Activated CD4-positive, alpha-beta memory T cell treated with anti-CD3 and anti-CD28 coated beads for 36 hours (primary cell): ENCODE data around the gene DPYD. TPM values are rescaled to one million over a fixed set of nuclear protein-coding genes. Genes with fewer than 3 reads are reported as not detected.

Source experiments
- CTCF ChIA-PET: fragments of 350-600 bp; sonication (Branson Sonifier 250); formaldehyde crosslinking; loops from one replicate; lab custom pipeline; 2021; ENCODE audit warnings: antibody characterized with exemption, inconsistent platforms; lab: Charles Lee
- POLR2A ChIA-PET: fragments of 350-600 bp; sonication (Branson Sonifier 250); formaldehyde crosslinking; loops from one replicate; lab custom pipeline; 2021; ENCODE audit warnings: antibody characterized with exemption; lab: Charles Lee
- DNase-seq: peaks from one replicate; pipeline ENCODE4 v3.0.0-alpha.2; 2020
- H3K27ac Mint-ChIP-seq: one replicate; pipeline ENCODE4 v1.8.0; 2021; ENCODE audit warnings: mixed read lengths
- H3K27me3 Mint-ChIP-seq: one replicate; pipeline ENCODE4 v1.8.0; 2021; ENCODE audit warnings: mixed read lengths
- H3K36me3 Mint-ChIP-seq: one replicate; pipeline ENCODE4 v1.8.0; 2021; ENCODE audit warnings: mixed read lengths
- H3K4me1 Mint-ChIP-seq: one replicate; pipeline ENCODE4 v1.8.0; 2021; ENCODE audit warnings: low read depth, mixed read lengths
- H3K4me3 Mint-ChIP-seq: one replicate; pipeline ENCODE4 v1.8.0; 2021; ENCODE audit warnings: mild to moderate bottlenecking, mixed read lengths
- H3K9me3 Mint-ChIP-seq: one replicate; pipeline ENCODE4 v1.8.0; 2021; ENCODE audit warnings: mixed read lengths
- intact Hi-C: fragments of 100-400 bp; cut with micrococcal nuclease; formaldehyde crosslinking; loops from one replicate; pipeline ENCODE4 v1.15.1; 2023
- total RNA-seq, 2 experiments: library from RNA; stranded (reverse); gene quantifications; one replicate each; pipeline ENCODE4 v1.2.3, GENCODE V29; 2021

The DPYD gene
- total RNA-seq, 2 experiments from 2014 or later = 11.8 to 12.2 TPM

DNA sequence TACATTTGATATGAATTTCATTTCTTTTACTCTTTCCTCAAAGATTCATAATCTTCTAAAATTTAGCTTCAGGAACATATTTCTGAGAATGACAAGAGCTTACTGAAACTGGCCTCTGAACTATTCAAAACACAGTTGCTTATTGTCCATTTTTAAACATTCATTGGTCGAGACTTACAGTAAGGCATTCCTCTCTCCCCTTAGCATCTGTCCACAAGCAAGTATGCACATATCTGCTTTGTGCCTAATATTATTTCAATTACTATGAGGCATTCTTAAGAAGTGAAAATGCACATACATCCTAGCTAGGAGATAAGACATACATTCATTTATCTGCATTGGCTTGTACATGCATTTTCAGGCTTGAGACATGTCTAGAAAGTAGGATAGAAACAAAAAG is 710.5 kb downstream of the DPYD start:
- Mint-ChIP-seq H3K27me3 (no peaks in the 10 kb centered on the region), H3K36me3 (no peaks in the 10 kb centered on the region), H3K4me1 (no peaks in the 10 kb centered on the region), H3K27ac (no peak overlapping the region), H3K9me3 (no peaks in the 10 kb centered on the region), H3K4me3 (no peak overlapping the region)
- intact Hi-C loops = no loop called here
- ChIA-PET POLR2A (no interaction called here), CTCF (no interaction called here)
- DNase-seq = no peak

DNA sequence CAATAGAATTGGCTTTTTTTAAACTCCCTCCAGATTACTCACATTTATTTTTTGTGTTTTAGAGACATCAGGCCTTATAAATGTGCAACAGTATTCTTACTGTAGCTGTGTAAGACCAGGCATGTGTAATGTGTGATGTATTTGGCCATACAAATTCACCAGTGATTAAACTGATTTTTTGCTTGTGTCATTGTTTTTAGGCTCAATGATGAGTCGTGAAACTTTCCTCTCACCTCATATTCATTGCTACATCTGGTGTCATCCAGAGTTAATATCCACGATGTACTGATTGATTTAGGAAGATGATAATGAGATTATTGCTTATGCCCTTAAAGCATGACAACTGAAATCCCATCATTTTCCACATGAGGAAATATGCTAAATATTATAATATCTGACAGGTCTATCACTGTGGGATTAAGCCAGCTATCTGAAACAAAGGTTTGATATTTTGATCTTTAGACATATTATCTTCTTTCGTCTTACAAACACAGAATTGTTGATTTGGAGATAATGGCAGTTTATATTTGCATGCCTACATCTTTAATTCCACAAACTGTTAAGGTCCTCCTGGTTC is 711.4 kb downstream of the DPYD start:
- H3K9me3 Mint-ChIP-seq = no peaks in the 10 kb centered on the region
- H3K27me3 Mint-ChIP-seq = no peaks in the 10 kb centered on the region
- no peaks in the 10 kb centered on the region for H3K36me3 Mint-ChIP-seq
- no peak overlapping the region for H3K27ac Mint-ChIP-seq
- ChIA-PET CTCF (no interaction called here), POLR2A (no interaction called here)
- no peak for DNase-seq
- intact Hi-C loops = no loop called here
- H3K4me1 Mint-ChIP-seq = no peaks in the 10 kb centered on the region
- H3K4me3 Mint-ChIP-seq = no peak overlapping the region

DNA sequence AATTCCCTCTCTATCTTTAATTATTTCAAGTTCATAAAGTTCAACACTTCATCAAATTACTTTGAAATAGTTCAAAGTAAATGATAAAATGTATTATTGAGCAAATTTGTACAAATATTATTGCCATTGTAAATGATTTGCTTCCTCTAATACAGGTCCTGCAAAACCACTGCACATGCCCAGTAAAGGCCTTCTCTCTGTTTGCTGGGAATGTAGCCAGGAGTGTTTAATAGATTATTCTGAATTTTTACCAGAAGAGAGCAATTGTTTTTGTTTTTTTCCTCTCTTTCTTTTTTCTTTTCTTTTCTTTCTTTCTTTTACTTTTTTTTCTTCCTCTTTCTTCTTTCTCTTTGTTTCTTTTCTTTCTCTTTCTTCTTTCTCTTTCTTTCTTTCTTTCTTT is 713.0 kb downstream of the DPYD start:
- H3K9me3 Mint-ChIP-seq = no peaks in the 10 kb centered on the region
- intact Hi-C loops = no loop called here

DNA sequence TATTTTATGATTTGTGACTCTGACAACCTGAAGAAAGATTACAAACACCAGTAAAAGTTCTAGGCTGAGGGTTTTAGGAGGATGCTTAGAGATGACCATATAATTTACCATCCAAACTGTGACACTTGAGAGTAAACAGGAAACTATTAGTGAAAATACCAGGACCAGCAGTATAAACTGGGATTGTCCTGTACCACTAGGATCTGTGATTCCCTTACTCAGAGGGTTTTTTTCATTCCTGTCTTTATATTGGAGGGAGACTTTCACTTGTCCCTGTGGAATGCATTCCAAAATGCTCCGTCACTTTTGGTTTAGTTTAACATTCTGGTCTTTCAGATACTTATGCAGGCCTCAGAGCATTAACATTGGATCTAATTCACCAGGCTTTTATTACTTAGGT is 716.4 kb downstream of the DPYD start:
- intact Hi-C loops = no loop called here
- H3K9me3 Mint-ChIP-seq = no peaks in the 10 kb centered on the region
- no peak overlapping the region for H3K27ac Mint-ChIP-seq
- H3K4me1 Mint-ChIP-seq = no peaks in the 10 kb centered on the region
- no peak for DNase-seq
- H3K36me3 Mint-ChIP-seq = no peaks in the 10 kb centered on the region
- no peak overlapping the region for H3K4me3 Mint-ChIP-seq
- ChIA-PET POLR2A (no interaction called here), CTCF (no interaction called here)
- H3K27me3 Mint-ChIP-seq = no peaks in the 10 kb centered on the region

More for the DNA sequence above, 713.0 kb downstream of the DPYD start:
- no peaks in the 10 kb centered on the region for H3K27me3 Mint-ChIP-seq
- no peaks in the 10 kb centered on the region for H3K36me3 Mint-ChIP-seq
- no peak overlapping the region for H3K4me3 Mint-ChIP-seq
- ChIA-PET CTCF (no interaction called here), POLR2A (no interaction called here)
- no peak overlapping the region for H3K27ac Mint-ChIP-seq
- no peak for DNase-seq
- H3K4me1 Mint-ChIP-seq = no peaks in the 10 kb centered on the region

DNA sequence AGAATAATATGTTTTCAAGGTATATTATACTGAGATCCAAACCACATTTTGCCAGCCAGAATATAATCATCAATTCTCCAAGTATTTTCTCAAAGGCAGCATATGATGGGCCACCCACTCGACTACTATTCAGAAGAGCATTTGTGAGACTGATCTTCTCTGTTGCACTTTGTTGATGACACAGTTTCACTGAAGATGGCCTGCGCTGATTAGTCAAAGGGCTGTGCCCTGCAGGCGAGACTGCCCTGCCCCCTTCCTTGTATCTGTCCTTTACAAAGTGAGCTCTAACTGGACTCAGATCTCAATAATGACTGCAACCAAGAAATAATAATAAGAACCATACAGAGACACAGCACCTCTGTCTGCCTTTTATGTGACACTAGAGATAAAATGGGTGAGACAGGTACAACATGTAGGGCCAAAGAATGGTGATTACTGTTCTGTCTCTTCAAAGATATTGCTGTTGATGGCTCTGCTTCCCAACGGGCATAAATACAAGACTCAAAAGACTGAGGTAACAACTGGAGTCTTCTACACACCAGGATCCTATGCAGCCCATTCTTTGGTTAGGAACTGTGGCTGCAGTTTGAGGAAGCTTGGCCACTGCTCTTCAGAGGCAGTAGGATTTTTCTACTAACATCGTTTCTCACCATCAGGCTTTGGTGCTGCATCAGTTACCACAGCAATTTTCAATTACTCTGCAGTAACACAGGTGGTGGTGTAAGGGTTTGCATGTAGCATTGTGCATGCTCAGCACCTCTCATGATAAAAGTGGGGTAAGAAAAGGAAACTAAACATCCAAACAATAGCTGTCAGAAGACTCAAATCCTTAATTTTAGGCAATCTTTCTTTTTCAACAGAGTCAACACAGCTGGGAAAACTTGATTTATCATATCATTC is 718.1 kb downstream of the DPYD start:
- DNase-seq = no peak
- intact Hi-C loops = no loop called here
- Mint-ChIP-seq H3K9me3 (no peaks in the 10 kb centered on the region), H3K4me3 (no peak overlapping the region), H3K4me1 (no peaks in the 10 kb centered on the region), H3K36me3 (no peaks in the 10 kb centered on the region), H3K27ac (no peak overlapping the region), H3K27me3 (no peaks in the 10 kb centered on the region)
- ChIA-PET CTCF (interaction anchor here (0.8 kb wide), 1 partner anchor 12 kb away, joined by 3 read pairs; no protein-coding TSS in a partner anchor), POLR2A (no interaction called here)

DNA sequence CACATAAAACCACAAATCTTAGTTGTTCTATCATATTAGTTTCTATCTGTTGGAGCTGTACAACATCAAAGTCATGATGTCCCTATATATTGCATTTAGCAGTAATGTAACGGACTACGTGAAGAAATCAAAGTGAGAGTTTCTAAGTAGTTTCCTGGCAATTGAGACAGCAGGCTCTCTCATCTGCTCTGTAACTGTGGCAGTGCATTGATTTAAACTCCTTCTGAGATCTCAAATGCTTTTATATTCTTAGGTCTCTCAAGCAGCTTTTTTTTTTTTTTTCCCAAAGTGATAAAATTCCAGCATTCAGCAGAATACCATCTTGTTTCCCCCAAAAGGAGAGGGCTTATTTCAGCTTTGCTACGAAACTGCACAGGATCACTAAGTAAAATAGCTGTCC is 719.2 kb downstream of the DPYD start:
- no peaks in the 10 kb centered on the region for H3K9me3 Mint-ChIP-seq
- POLR2A ChIA-PET = no interaction called here
- H3K36me3 Mint-ChIP-seq = no peaks in the 10 kb centered on the region
- H3K4me1 Mint-ChIP-seq = no peaks in the 10 kb centered on the region
- DNase-seq = no peak
- intact Hi-C loops = no loop called here
- no peak overlapping the region for H3K4me3 Mint-ChIP-seq
- no peak overlapping the region for H3K27ac Mint-ChIP-seq
- CTCF ChIA-PET = no interaction called here
- H3K27me3 Mint-ChIP-seq = no peaks in the 10 kb centered on the region

DNA sequence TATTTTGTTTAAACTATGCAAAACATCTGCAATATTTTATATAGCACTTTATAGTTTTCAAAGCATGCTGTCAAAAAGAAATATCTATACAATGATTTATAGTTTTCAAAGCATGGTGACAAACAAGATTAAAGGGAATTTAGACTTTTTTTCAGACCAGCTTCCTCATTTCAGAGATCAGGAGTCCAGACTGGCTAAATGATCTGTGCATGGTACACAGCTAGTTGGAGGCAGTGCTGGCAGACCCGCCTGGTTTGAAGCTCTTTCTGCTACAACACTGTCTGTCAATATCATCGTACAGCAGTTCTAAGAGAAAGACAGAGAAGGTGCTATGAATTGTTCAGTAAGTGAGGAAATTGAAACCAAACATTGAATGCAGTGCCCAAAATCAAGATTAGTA is 720.2 kb downstream of the DPYD start:
- ChIA-PET CTCF (no interaction called here), POLR2A (no interaction called here)
- H3K4me1 Mint-ChIP-seq = no peaks in the 10 kb centered on the region
- intact Hi-C loops = no loop called here
- H3K9me3 Mint-ChIP-seq = no peaks in the 10 kb centered on the region
- H3K27me3 Mint-ChIP-seq = no peaks in the 10 kb centered on the region
- no peak overlapping the region for H3K4me3 Mint-ChIP-seq
- H3K36me3 Mint-ChIP-seq = peaks cover 3% of the 10 kb centered on the region
- no peak for DNase-seq
- H3K27ac Mint-ChIP-seq = no peak overlapping the region

DNA sequence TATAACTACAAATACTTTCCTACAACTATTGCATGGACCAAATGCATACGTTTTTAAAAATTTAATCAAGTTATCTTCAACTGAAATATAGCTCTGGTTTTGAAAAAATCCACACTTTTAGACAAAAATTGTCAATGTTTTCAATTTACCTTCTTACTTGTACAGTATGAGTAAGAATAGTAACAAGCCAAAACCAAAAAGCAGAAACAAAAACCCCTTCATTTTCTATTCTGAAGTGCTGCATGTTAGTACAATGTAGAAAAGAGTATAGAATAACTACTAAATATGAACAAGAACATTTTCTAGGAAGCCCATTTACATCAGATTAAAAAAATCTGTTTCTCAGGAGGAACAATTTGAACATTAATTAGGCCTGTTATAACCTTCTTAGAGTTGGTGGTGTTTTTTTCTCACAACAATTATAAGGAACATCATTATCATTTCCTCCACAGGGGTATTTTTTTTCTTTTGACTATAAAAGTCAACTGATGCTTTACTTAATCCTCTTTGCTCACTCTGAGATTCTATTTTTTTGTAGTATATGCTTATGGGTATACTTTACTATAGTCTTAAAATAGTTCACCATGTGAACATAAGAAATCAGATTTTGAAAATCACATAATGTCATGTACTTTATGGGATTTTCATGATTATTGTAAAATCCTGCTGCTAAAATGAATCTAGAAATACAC is 723.9 kb downstream of the DPYD start:
- Mint-ChIP-seq H3K27ac (no peak overlapping the region), H3K4me3 (no peak overlapping the region), H3K9me3 (no peaks in the 10 kb centered on the region), H3K36me3 (peaks cover 24% of the 10 kb centered on the region), H3K4me1 (no peaks in the 10 kb centered on the region), H3K27me3 (no peaks in the 10 kb centered on the region)
- CTCF ChIA-PET = no interaction called here
- DNase-seq = no peak
- POLR2A ChIA-PET = no interaction called here
- intact Hi-C loops = no loop called here

DNA sequence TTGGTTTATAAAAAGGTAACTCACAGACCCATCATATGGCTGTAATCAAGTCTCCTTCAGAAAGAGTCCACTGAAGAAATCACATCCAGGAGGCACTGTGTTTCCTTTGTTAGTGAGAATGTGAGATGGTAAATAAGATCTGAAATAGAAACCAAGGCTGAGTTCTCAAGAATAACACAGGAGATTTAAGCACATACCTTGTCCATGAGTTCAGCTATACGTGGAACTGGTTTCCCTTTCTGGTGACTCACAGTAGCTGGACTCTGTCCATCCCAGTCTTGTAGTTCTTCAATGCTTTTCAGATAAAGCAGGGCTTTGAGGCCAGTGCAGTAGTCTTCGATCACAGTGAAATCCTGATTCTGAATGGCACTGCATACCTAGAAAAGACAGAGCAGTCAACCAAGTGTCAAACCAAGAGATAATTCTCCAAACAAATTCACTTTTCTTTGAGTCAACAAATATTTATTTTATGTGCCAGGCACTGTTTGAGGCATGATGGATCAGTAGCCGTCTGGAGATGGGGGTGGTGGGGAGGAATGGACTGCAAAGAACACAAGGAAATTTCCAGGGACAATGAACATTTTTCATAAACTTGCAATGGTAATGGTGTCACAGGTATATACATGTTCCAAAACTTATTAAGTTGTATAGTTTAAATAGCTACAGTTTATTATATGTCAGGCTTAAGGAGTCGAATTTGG is 727.8 kb downstream of the DPYD start:
- H3K9me3 Mint-ChIP-seq = no peaks in the 10 kb centered on the region
- CTCF ChIA-PET = no interaction called here
- no peaks in the 10 kb centered on the region for H3K4me1 Mint-ChIP-seq
- POLR2A ChIA-PET = no interaction called here
- H3K36me3 Mint-ChIP-seq = peaks cover 33% of the 10 kb centered on the region
- H3K27me3 Mint-ChIP-seq = no peaks in the 10 kb centered on the region
- intact Hi-C loops = no loop called here
- H3K4me3 Mint-ChIP-seq = no peak overlapping the region
- H3K27ac Mint-ChIP-seq = no peak overlapping the region
- no peak for DNase-seq

DNA sequence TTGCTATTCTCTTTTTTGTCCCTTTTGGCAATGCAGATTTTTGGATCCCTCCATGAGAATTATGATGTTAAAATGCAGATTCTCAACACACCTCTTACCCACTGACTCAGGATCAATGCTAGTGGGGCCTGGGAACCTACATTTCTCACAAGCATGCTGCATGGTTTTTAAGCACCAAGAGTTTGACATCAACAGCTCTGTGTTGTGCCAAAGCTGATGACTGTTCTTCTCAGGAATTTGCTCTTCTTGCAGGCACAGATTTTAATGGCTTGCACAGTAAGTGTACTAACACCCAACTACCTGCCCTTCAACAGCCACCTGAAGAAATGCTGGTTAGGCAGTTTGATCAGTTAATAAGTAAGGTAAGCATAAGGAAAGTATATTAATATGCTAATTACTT is 730.5 kb downstream of the DPYD start:
- Mint-ChIP-seq H3K27me3 (no peaks in the 10 kb centered on the region), H3K36me3 (peaks cover 34% of the 10 kb centered on the region), H3K4me1 (no peaks in the 10 kb centered on the region), H3K4me3 (no peak overlapping the region), H3K9me3 (no peaks in the 10 kb centered on the region), H3K27ac (no peak overlapping the region)
- DNase-seq = no peak
- intact Hi-C loops = no loop called here
- ChIA-PET CTCF (no interaction called here), POLR2A (no interaction called here)

DNA sequence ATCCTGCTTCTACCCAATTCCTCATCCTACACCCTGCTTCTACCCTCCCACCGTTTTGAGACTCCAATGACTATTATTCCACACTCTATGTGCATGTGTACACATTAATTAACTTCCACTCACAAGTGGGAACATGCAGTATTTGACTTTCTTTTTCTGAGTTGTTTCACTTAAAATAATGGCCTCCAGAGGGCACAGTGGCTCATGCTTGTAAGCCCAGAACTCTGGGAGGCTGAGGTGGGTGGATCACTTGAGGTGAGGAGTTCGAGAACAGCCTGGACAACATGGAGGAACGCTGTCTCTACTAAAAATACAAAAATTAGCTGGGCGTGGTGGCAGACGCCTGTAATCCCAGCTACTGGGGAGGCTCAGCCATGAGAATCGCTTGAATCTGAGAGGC is 734.5 kb downstream of the DPYD start:
- H3K27ac Mint-ChIP-seq = no peak overlapping the region
- H3K4me3 Mint-ChIP-seq = no peak overlapping the region
- H3K27me3 Mint-ChIP-seq = no peaks in the 10 kb centered on the region
- ChIA-PET CTCF (no interaction called here), POLR2A (no interaction called here)
- H3K4me1 Mint-ChIP-seq = no peaks in the 10 kb centered on the region
- no peaks in the 10 kb centered on the region for H3K9me3 Mint-ChIP-seq
- DNase-seq = no peak
- H3K36me3 Mint-ChIP-seq = peaks cover 9% of the 10 kb centered on the region
- intact Hi-C loops = loop anchor here (1.0 kb wide), 1 partner anchor 865 kb away; no protein-coding TSS in a partner anchor

DNA sequence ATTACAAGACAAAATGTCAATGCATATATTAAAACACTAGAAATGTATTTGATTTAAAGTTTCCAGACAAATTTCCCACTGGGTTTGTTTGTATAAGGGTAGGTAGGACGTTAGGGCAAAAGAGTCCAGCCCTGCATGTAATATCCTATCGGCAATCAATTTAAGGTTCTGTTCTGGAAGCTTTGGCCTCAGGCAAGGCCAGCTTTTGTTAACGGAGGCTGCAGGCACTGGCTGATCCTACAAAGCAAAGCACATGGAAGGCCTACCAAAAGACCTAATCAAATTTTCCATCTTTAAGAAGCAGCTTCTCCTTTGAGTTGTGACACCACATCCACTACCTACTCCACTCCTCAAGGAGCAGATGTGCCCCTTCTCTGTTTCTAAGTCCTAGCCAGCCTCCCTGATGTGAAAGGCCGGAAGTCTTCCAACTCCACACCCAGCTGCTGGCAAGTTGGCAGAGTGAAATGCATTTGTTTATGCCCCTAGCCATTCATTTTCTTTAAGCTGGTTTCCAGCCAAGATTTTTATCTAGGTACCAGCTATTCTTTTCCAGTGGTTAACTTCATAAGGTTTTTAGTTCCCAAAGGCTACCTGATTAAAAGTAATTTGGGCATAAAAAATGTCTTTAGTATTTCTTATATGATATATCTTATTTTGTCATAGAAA is 746.7 kb downstream of the DPYD start:
- Mint-ChIP-seq H3K9me3 (no peaks in the 10 kb centered on the region), H3K4me1 (no peaks in the 10 kb centered on the region), H3K27me3 (no peaks in the 10 kb centered on the region), H3K4me3 (no peak overlapping the region), H3K36me3 (peaks cover 2% of the 10 kb centered on the region), H3K27ac (no peak overlapping the region)
- ChIA-PET POLR2A (no interaction called here), CTCF (no interaction called here)
- DNase-seq = no peak
- intact Hi-C loops = no loop called here
